Measurements from ENCODE around the gene FBXL3. TPM values are rescaled to one million over a fixed set of nuclear protein-coding genes. Genes with fewer than 3 reads are reported as not detected.

The FBXL3 gene
- total RNA-seq, 1 donor from 2014 or later = 25.0 TPM

- intact Hi-C loops (cut with micrococcal nuclease) = no loop called here
- no peak overlapping the region for H3K27ac ChIP-seq (replicated peaks)
- H3K36me3 ChIP-seq = peaks cover 79% of the 10 kb centered on the region
- no peaks in the 10 kb centered on the region for H3K4me1 ChIP-seq
- no peak for TF ChIP-seq CTCF (IDR thresholded peaks at IDR 0.05; ENCODE audit: borderline replicate concordance)
- H3K9me3 ChIP-seq (replicated peaks) = no peaks in the 10 kb centered on the region
- H3K27me3 ChIP-seq (ENCODE audit: low read depth) = no peaks in the 10 kb centered on the region
- H3K4me3 ChIP-seq = no peak overlapping the region
- no peak for DNase-seq
Measured at GRCh38 chr13:77047649-77048343, 20.8 kb upstream of the FBXL3 start.

- intact Hi-C loops (cut with micrococcal nuclease) = no loop called here
- peaks cover 33% of the 10 kb centered on the region for H3K36me3 ChIP-seq
- H3K27ac ChIP-seq (replicated peaks) = no peak overlapping the region
- TF ChIP-seq CTCF (IDR thresholded peaks at IDR 0.05; ENCODE audit: borderline replicate concordance) = no peak
- H3K4me1 ChIP-seq = no peaks in the 10 kb centered on the region
- DNase-seq = no peak
- H3K27me3 ChIP-seq (ENCODE audit: low read depth) = no peaks in the 10 kb centered on the region
- H3K4me3 ChIP-seq = no peak overlapping the region
- H3K9me3 ChIP-seq (replicated peaks) = no peaks in the 10 kb centered on the region
Measured at GRCh38 chr13:77042566-77043177, 15.7 kb upstream of the FBXL3 start.

- Histone ChIP-seq H3K27me3 (ENCODE audit: low read depth) (no peaks in the 10 kb centered on the region), H3K4me1 (peaks cover 9% of the 10 kb centered on the region), H3K4me3 (no peak overlapping the region), H3K9me3 (replicated peaks) (no peaks in the 10 kb centered on the region), H3K36me3 (peaks cover 19% of the 10 kb centered on the region), H3K27ac (replicated peaks) (no peak overlapping the region)
- no peak for TF ChIP-seq CTCF (IDR thresholded peaks at IDR 0.05; ENCODE audit: borderline replicate concordance)
- no peak for DNase-seq
- intact Hi-C loops (cut with micrococcal nuclease) = no loop called here
Measured at GRCh38 chr13:77040835-77041234, 13.9 kb upstream of the FBXL3 start.

GRCh38 chr13:77040076-77040475 lies 13.1 kb upstream of the FBXL3 start:
- no peak for TF ChIP-seq CTCF (IDR thresholded peaks at IDR 0.05; ENCODE audit: borderline replicate concordance)
- intact Hi-C loops (cut with micrococcal nuclease) = no loop called here
- Histone ChIP-seq H3K27ac (replicated peaks) (no peak overlapping the region), H3K4me3 (no peak overlapping the region), H3K27me3 (ENCODE audit: low read depth) (no peaks in the 10 kb centered on the region), H3K9me3 (replicated peaks) (no peaks in the 10 kb centered on the region), H3K36me3 (peaks cover 16% of the 10 kb centered on the region), H3K4me1 (peaks cover 9% of the 10 kb centered on the region)
- DNase-seq = no peak

- TF ChIP-seq CTCF (IDR thresholded peaks at IDR 0.05; ENCODE audit: borderline replicate concordance) = no peak
- intact Hi-C loops (cut with micrococcal nuclease) = no loop called here
Measured at GRCh38 chr13:77038907-77039480, 12.0 kb upstream of the FBXL3 start.

More at GRCh38 chr13:77038907-77039480, 12.0 kb upstream of the FBXL3 start:
- H3K27me3 ChIP-seq (ENCODE audit: low read depth) = no peaks in the 10 kb centered on the region
- H3K36me3 ChIP-seq = peaks cover 6% of the 10 kb centered on the region
- H3K4me1 ChIP-seq = peaks cover 9% of the 10 kb centered on the region
- no peak for DNase-seq
- H3K27ac ChIP-seq (replicated peaks) = no peak overlapping the region
- H3K4me3 ChIP-seq = no peak overlapping the region
- H3K9me3 ChIP-seq (replicated peaks) = no peaks in the 10 kb centered on the region
